Cardiac fibroblast (primary cell): Measurements from ENCODE around the gene RAB11FIP2.
A peak's percentile ranks its signal among the peaks of the same experiment; 100 is the strongest.

Source experiments
- DNase-seq, 2 donors: peaks; one replicate each; pipeline versions ENCODE4 v3.0.0 to v3.0.0-alpha.2; 2010; ENCODE audit warnings: low read depth in 2 of 2
- H3K4me3 ChIP-seq, 2 donors: replicated peaks in 1 of 2; 1 replicate in 1 of 2; 2 replicates in 1 of 2; pipeline ENCODE4 v1.5.1; 2011; ENCODE audit warnings: low read depth in 2 of 2, low read length in 2 of 2, mild to moderate bottlenecking in 2 of 2, moderate library complexity in 1 of 2
- CTCF ChIP-seq: IDR thresholded peaks from one replicate; pipeline ENCODE4 v1.5.1; 2011; ENCODE audit warnings: low read depth, mild to moderate bottlenecking, low read length, inconsistent platforms

The RAB11FIP2 gene

GRCh38 chr10:118003126-118003525, 43.6 kb downstream of the RAB11FIP2 start:
- no peak for TF ChIP-seq CTCF
- H3K4me3 ChIP-seq, result no peak overlapping the region
- peak in 1 of 2 donors; percentile 8 for DNase-seq

DNA sequence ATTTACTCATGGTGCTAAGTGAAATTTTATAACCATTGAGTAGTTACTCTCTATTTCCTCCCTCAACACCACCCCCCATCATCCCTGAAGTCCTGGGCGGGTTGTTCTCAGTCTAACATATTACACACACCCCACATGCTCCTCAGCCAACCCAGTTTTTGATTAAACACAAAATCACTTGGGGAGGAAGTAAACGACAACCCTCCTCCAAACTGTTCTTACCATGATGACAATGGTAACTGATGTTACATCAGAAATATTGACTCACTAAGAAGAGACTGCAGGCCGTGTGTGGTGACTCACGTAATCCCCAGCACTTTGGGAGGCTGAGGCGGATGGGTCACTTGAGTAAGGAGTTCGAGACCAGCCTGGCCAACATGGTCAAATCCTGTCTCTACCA, 44.2 kb downstream of the RAB11FIP2 start:
- H3K4me3 ChIP-seq, result no peak overlapping the region
- no peak for TF ChIP-seq CTCF
- DNase-seq, result peak; percentile 14 to 82

DNA sequence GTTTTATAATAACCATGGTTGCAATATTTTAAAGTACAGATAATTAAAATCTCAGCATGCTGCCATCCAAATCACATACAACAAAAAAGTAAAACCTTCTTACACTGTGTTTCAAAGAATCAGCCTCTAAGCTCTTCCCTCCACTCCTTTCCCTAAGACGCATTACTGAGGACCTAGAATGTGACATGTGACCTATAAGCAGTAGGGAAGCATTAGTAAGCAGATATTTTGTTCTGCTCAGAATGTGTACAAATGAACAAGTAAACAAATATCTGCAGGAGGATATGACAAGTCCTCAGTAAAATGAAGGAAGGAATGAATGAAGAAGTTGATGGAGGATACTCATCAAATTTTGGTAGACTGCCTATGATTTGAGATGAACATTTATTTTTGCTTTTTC, 49.1 kb downstream of the RAB11FIP2 start:
- peak in 1 of 2 donors; percentile 37 for DNase-seq
- no peak overlapping the region for H3K4me3 ChIP-seq
- no peak for TF ChIP-seq CTCF

- DNase-seq, result no peak
- TF ChIP-seq CTCF, result no peak
- H3K4me3 ChIP-seq, result no peak overlapping the region
Measured at GRCh38 chr10:117996709-117997108, 50.0 kb downstream of the RAB11FIP2 start.

GRCh38 chr10:117994771-117995170, 52.0 kb downstream of the RAB11FIP2 start:
- DNase-seq, result no peak
- no peak overlapping the region for H3K4me3 ChIP-seq
- no peak for TF ChIP-seq CTCF

- no peak for DNase-seq
- no peak for TF ChIP-seq CTCF
- no peak overlapping the region for H3K4me3 ChIP-seq
Measured at GRCh38 chr10:117993166-117993565, 53.6 kb downstream of the RAB11FIP2 start.

DNA sequence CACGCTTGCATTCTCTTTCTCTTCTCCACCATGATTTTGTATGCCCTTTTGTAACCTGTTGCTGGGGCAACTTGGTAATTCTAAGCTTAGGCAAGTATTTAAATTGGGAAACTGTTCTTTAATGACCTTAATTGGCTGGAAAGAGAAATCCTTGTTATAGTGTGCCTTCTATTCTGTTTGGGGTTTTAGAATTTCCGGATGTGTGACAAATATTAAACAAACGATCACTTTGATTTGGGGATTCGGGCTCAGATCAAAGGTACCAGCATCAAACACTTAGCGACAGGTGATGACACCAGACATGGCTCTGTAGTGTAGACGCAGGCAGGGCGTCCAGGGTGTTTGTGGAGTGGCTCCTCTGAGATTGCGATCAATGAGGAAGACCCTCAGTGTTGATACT, 55.0 kb downstream of the RAB11FIP2 start:
- TF ChIP-seq CTCF, result no peak
- H3K4me3 ChIP-seq, result no peak overlapping the region
- no peak for DNase-seq
